GM12878 (cell line): Measurements from ENCODE around the gene SHF. TPM values are rescaled to one million over a fixed set of nuclear protein-coding genes. Genes with fewer than 3 reads are reported as not detected.

ENCODE experiments used
- CBX3 ChIP-seq: fragments of 200-600 bp; sonication (generic); IDR thresholded peaks from 2 replicates; pipeline ENCODE4 v1.6.1; 2016; ENCODE audit warnings: low read depth, borderline replicate concordance
- FOS ChIP-seq: IDR thresholded peaks from 3 replicates; pipeline ENCODE4 v1.6.1; 2011; ENCODE audit warnings: borderline replicate concordance; ENCODE audit not compliant: insufficient read length; ENCODE audit errors: extremely low read depth
- FOXK2 ChIP-seq: fragments of 450-650 bp; IDR thresholded peaks from 2 replicates; pipeline ENCODE4 v1.6.1; 2017; ENCODE audit warnings: mild to moderate bottlenecking, moderate library complexity
- GATAD2B ChIP-seq: fragments of 450-650 bp; conservative IDR thresholded peaks from 2 replicates; pipeline ENCODE4 v1.6.1; 2017; ENCODE audit warnings: low read depth, mild to moderate bottlenecking, moderate library complexity
- HDGF ChIP-seq: fragments of 450-650 bp; IDR thresholded peaks from 2 replicates; pipeline ENCODE4 v1.6.1; 2016; ENCODE audit warnings: antibody characterized with exemption
- IRF4 ChIP-seq: IDR thresholded peaks from 2 replicates; pipeline ENCODE4 v1.6.1; 2011; ENCODE audit warnings: low read depth, low read length
- LARP7 ChIP-seq: fragments of 450-650 bp; IDR thresholded peaks from 2 replicates; pipeline ENCODE4 v1.6.1; 2017; ENCODE audit warnings: mild to moderate bottlenecking
- MTA2 ChIP-seq: fragments of 450-650 bp; IDR thresholded peaks from 2 replicates; pipeline ENCODE4 v1.6.1; 2016; ENCODE audit warnings: low read depth, mild to moderate bottlenecking, moderate library complexity
- MTA3 ChIP-seq: IDR thresholded peaks from 2 replicates; pipeline ENCODE4 v1.6.1; 2012; ENCODE audit warnings: low read length, inconsistent platforms, borderline replicate concordance
- MYC ChIP-seq: IDR thresholded peaks from 2 replicates; pipeline ENCODE4 v1.6.1; 2011; ENCODE audit warnings: mild to moderate bottlenecking, low read length, moderate library complexity, inconsistent platforms; ENCODE audit not compliant: insufficient read depth, insufficient replicate concordance, insufficient read length, severe bottlenecking
- NFIC ChIP-seq: IDR thresholded peaks from 2 replicates; pipeline ENCODE4 v1.6.1; 2012; ENCODE audit warnings: low read depth, mild to moderate bottlenecking, inconsistent platforms, low read length, moderate library complexity
- NFYA ChIP-seq: IDR thresholded peaks from 2 replicates; pipeline ENCODE4 v1.6.1; 2011; ENCODE audit warnings: low read depth, mild to moderate bottlenecking, low read length, improper control_type of control experiment, borderline replicate concordance
- PAX5 ChIP-seq: IDR thresholded peaks from 2 replicates; pipeline ENCODE4 v1.6.1; 2011; ENCODE audit warnings: low read depth, low read length, borderline replicate concordance
- PAX8 ChIP-seq: fragments of 450-650 bp; IDR thresholded peaks from 2 replicates; pipeline ENCODE4 v1.6.1; 2017; ENCODE audit warnings: mild to moderate bottlenecking, moderate library complexity
- POLR2A ChIP-seq: IDR thresholded peaks from 2 replicates; pipeline ENCODE4 v1.6.1; 2011; ENCODE audit warnings: low read depth, mild to moderate bottlenecking, low read length
- POLR2AphosphoS5 ChIP-seq: IDR thresholded peaks from 2 replicates; pipeline ENCODE4 v1.6.1; 2011; ENCODE audit warnings: mild to moderate bottlenecking, low read length, inconsistent platforms
- POU2F2 ChIP-seq: IDR thresholded peaks from 3 replicates; pipeline ENCODE4 v1.6.1; 2011; ENCODE audit warnings: low read depth, mild to moderate bottlenecking, low read length, borderline replicate concordance
- RB1 ChIP-seq: fragments of 450-650 bp; formaldehyde crosslinking; IDR thresholded peaks from 2 replicates; pipeline ENCODE4 v1.6.1; 2017; ENCODE audit warnings: mild to moderate bottlenecking, borderline replicate concordance
- RUNX3 ChIP-seq: IDR thresholded peaks from 2 replicates; pipeline ENCODE4 v1.6.1; 2012; ENCODE audit warnings: low read length, inconsistent platforms
- SRF ChIP-seq, 2 experiments: IDR thresholded peaks; 2 replicates each; pipeline ENCODE4 v1.6.1; 2011; ENCODE audit warnings: low read depth in 2 of 2, low read length in 2 of 2, mild to moderate bottlenecking in 1 of 2, moderate library complexity in 1 of 2
- SUZ12 ChIP-seq: fragments of 200-600 bp; sonication (generic); IDR thresholded peaks from one replicate; pipeline ENCODE4 v1.6.1; 2018; ENCODE audit warnings: antibody characterized with exemption, mild to moderate bottlenecking; ENCODE audit not compliant: unreplicated experiment
- TAF1 ChIP-seq: IDR thresholded peaks from 2 replicates; pipeline ENCODE4 v1.6.1; 2011; ENCODE audit warnings: mild to moderate bottlenecking, low read depth, low read length, borderline replicate concordance
- WRNIP1 ChIP-seq: IDR thresholded peaks from 2 replicates; pipeline ENCODE4 v1.6.1; 2011; ENCODE audit warnings: low read depth, low read length, improper control_type of control experiment, borderline replicate concordance
- YY1 ChIP-seq: IDR thresholded peaks from 2 replicates; pipeline ENCODE4 v1.6.1; 2011; ENCODE audit warnings: low read depth, mild to moderate bottlenecking, low read length
- ZNF217 ChIP-seq: fragments of 450-650 bp; IDR thresholded peaks from 2 replicates; pipeline ENCODE4 v1.6.1; 2017; ENCODE audit warnings: antibody characterized with exemption, mild to moderate bottlenecking
- polyA plus RNA-seq, 11 experiments: library from polyadenylated mRNA; depleted of rRNA in 4 of 11; unstranded in 6 of 11; stranded (reverse) in 5 of 11; fragments of >200 nt; fragmentation: Nextera tagmentation in 4 of 11; fragmentation: Illumina TruSeq in 1 of 11; extraction: Ambion mirVana in 4 of 11; extraction: Trizol in 1 of 11; gene quantifications; 1 replicate in 1 of 11; 2 replicates in 10 of 11; pipeline versions ENCODE4 v1.2.1 to v1.2.3, GENCODE V29; 2011 to 2016; ENCODE audit warnings: inconsistent platforms in 2 of 11, missing spikeins in 2 of 11, low read depth in 1 of 11
- total RNA-seq, 4 experiments: library from RNA; depleted of rRNA in 3 of 4; stranded (reverse); fragments of >200 nt in 3 of 4; fragmentation: Illumina TruSeq in 1 of 4; extraction: Trizol in 1 of 4; gene quantifications; 2 replicates each; pipeline versions ENCODE4 v1.2.1 to v1.2.3, GENCODE V29; 2013 to 2021
- TF ChIP-seq, protein P1 (sequence below): fragments of 150-350 bp; IDR thresholded peaks from 2 replicates; pipeline ENCODE4 v1.6.1; 2014; ENCODE audit warnings: mild to moderate bottlenecking, low read depth, low read length
- TF ChIP-seq, protein P2 (sequence below): fragments of 450-650 bp; conservative IDR thresholded peaks from 2 replicates; pipeline ENCODE4 v1.6.1; 2017; ENCODE audit warnings: mild to moderate bottlenecking, moderate library complexity
- TF ChIP-seq, protein P3 (sequence below): fragments of 450-650 bp; IDR thresholded peaks from 2 replicates; pipeline ENCODE4 v1.6.1; 2017; ENCODE audit warnings: mild to moderate bottlenecking

SHF gene
- total and polyA plus RNA-seq, 10 of the 15 experiments (the other 5 are each of a cell fraction or from before 2014, with no cell fraction given), result 0.04 to 5.7 (median 1.0) TPM; not detected in 1

DNA sequence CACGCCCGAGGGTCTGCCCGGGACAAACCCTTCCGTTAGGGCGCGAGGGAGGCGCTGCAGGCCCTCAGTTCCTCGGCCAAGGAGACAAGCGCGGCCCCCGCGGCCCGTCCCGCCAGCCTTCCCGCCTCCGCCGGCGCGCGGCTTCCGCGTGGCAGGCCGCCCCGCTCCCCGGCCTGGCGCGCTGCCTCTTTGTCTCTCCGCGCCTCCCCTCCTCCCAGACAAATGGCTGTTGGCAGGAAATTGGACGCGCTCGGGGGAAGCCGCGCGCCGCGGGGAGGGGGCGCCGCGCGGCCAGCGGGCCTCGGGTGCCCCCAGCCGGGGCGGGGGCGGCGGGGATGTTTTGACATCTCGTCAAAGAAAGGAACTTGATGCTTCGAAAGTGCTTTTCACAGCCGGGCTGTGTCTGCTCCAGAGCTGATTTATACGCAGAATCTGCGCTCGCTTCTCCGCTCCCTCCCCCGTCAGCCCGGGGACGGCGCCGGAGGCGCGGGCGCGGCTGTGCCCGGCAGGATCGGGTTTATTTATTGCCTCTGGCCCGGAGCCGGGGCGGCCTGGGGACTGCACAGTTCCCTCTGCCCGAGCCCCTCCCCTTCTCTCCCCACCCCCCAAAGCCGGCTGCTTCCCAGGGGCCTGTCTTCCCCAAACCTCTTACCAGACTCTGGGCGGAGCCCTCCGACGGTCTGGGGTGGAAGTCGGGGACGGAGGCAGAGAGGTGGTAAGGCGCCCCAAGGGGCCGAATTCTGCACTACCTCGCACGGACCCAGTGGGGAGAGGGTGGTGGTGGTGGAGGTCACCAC, 20.7 kb downstream of the SHF start (continued):
- no peak for TF ChIP-seq MYC
- peak; percentile 75; the same call in 1 of the 2 replicates for TF ChIP-seq GATAD2B
- peak; percentile 36; the same call in 1 of the 2 replicates for TF ChIP-seq TAF1
- no peak for TF ChIP-seq NFYA
- TF ChIP-seq, protein P1, sequence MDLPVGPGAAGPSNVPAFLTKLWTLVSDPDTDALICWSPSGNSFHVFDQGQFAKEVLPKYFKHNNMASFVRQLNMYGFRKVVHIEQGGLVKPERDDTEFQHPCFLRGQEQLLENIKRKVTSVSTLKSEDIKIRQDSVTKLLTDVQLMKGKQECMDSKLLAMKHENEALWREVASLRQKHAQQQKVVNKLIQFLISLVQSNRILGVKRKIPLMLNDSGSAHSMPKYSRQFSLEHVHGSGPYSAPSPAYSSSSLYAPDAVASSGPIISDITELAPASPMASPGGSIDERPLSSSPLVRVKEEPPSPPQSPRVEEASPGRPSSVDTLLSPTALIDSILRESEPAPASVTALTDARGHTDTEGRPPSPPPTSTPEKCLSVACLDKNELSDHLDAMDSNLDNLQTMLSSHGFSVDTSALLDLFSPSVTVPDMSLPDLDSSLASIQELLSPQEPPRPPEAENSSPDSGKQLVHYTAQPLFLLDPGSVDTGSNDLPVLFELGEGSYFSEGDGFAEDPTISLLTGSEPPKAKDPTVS, result no peak
- no peak; the same call in 1 of the 2 replicates for TF ChIP-seq RUNX3
- 0 out of 4 replicates have a peak, but pooled peaks of 1 of the 2 experiments have one; percentile 19 for TF ChIP-seq SRF (IDR thresholded peaks at IDR 0.05; ENCODE audit: low read depth in 2 of 2, low read length in 2 of 2)
- peak; percentile 20; the same call in 2 of the 3 replicates for TF ChIP-seq POU2F2
- TF ChIP-seq IRF4, result no peak
- TF ChIP-seq MTA2, result no peak
- TF ChIP-seq HDGF, result no peak
- TF ChIP-seq, protein P2, sequence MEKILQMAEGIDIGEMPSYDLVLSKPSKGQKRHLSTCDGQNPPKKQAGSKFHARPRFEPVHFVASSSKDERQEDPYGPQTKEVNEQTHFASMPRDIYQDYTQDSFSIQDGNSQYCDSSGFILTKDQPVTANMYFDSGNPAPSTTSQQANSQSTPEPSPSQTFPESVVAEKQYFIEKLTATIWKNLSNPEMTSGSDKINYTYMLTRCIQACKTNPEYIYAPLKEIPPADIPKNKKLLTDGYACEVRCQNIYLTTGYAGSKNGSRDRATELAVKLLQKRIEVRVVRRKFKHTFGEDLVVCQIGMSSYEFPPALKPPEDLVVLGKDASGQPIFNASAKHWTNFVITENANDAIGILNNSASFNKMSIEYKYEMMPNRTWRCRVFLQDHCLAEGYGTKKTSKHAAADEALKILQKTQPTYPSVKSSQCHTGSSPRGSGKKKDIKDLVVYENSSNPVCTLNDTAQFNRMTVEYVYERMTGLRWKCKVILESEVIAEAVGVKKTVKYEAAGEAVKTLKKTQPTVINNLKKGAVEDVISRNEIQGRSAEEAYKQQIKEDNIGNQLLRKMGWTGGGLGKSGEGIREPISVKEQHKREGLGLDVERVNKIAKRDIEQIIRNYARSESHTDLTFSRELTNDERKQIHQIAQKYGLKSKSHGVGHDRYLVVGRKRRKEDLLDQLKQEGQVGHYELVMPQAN, result peak; percentile 57; the same call in 1 of the 2 replicates
- peak; percentile 93 for TF ChIP-seq LARP7
- no peak for TF ChIP-seq SUZ12
- TF ChIP-seq MTA3, result no peak
- peak; percentile 86 for TF ChIP-seq YY1
- TF ChIP-seq PAX8, result no peak
- peak; percentile 84; the same call in 1 of the 2 replicates for TF ChIP-seq RB1
- TF ChIP-seq NFIC, result no peak
- TF ChIP-seq ZNF217, result peak; percentile 75; the same call in 1 of the 2 replicates
- TF ChIP-seq FOXK2, result no peak
- no peak for TF ChIP-seq CBX3
- TF ChIP-seq POLR2AphosphoS5, result peak; percentile 72
- 0 out of 2 replicates have a peak, but pooled peaks have one; percentile 37 for TF ChIP-seq WRNIP1
- TF ChIP-seq, protein P3, sequence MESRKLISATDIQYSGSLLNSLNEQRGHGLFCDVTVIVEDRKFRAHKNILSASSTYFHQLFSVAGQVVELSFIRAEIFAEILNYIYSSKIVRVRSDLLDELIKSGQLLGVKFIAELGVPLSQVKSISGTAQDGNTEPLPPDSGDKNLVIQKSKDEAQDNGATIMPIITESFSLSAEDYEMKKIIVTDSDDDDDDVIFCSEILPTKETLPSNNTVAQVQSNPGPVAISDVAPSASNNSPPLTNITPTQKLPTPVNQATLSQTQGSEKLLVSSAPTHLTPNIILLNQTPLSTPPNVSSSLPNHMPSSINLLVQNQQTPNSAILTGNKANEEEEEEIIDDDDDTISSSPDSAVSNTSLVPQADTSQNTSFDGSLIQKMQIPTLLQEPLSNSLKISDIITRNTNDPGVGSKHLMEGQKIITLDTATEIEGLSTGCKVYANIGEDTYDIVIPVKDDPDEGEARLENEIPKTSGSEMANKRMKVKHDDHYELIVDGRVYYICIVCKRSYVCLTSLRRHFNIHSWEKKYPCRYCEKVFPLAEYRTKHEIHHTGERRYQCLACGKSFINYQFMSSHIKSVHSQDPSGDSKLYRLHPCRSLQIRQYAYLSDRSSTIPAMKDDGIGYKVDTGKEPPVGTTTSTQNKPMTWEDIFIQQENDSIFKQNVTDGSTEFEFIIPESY, result no peak
- TF ChIP-seq POLR2A, result peak; percentile 75
- no peak for TF ChIP-seq FOS
- no peak for TF ChIP-seq PAX5
